ENCODE data around the gene MPPED1. TPM values are rescaled to one million over a fixed set of nuclear protein-coding genes. Genes with fewer than 3 reads are reported as not detected.

Gene MPPED1
- polyA plus RNA-seq, 1 donor: 0.35 TPM

GRCh38 chr22:43541022-43541421 lies 129.2 kb downstream of the MPPED1 start:
- DNase-seq (ENCODE audit: low read depth): no peak

DNA sequence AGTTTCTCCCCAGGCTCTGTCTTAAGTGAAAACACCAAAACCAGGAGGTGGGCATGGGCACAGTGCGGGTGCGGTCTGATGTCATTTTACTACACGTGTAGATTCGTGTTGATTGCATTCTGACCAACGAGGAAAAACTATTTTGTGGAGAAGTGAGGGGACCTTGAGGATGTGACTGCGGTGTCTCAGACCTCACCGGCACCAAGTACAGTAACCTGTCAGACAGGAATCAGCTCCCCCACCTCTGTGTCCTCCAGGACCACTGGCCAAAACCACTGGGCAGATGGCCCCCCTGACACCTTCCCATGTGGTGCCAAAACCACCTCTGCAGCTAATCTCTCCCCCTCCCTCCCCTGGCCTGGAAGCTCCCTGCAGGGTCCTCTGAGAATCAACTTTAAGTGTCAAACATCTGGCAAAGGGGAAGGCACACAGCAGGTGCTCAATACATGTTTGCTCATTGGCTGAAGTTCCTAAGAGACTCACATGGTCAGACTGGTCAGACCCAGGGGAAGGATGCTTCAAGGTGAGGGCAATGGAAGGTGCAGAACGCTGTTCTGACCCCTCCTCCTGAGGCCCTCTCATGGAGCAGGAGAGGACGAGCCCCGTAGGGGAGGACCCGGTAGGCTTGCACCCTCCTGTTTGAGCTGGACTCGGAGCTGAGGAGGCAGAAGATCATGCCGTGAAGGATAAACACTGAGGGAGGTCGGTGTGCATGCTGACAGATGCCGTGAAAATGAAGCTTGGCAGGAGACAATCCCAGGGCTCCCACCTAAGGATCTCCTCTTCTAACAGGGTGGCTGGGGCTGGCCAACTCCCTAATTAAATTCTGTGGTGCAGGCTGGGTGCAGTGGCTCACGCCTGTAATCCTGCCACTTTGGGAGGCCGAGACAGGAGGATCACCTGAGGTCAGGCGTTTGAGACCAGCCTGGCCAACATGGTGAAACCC lies 129.9 kb downstream of the MPPED1 start:
- DNase-seq (ENCODE audit: low read depth): no peak

DNA sequence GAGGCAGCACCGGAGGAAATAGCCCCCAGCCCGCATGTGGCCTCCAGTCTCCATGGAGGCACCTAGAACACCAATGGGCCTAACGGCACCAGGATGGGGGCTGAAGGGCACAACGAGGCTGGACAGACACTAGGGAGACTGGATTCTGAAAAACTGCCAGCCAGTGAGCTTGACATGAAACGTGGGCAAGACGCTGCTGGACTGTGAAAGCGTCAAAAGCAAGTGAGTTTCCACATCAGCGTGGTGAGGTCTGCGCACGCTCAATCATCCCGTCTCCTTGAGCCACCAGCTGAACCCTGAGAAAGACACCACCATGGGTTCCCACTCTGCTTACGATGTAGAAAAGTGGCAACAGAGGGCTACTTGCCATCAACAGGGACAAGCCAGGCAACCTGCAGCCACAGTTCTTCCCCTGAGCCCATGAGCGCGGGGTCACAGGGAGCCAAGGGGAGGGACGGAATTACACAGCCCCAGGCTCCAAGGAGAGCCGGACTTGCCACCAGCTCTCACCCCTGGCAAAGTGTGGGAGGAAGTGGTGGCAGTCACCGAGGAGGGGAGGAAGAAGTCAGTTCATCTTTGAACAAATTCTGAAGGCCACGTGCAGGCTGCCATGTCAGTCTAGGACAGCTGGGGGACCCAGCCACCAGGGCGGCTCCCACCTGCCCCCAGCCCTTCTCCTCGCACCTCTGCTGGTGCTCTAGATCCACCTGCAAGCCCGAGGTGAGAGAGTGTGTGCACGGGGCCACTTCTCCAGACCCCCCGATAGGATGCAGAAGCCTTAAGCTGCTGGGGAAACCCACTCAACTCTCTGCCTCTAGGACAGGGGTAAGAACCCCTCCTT lies 131.1 kb downstream of the MPPED1 start:
- DNase-seq (ENCODE audit: low read depth): no peak

DNA sequence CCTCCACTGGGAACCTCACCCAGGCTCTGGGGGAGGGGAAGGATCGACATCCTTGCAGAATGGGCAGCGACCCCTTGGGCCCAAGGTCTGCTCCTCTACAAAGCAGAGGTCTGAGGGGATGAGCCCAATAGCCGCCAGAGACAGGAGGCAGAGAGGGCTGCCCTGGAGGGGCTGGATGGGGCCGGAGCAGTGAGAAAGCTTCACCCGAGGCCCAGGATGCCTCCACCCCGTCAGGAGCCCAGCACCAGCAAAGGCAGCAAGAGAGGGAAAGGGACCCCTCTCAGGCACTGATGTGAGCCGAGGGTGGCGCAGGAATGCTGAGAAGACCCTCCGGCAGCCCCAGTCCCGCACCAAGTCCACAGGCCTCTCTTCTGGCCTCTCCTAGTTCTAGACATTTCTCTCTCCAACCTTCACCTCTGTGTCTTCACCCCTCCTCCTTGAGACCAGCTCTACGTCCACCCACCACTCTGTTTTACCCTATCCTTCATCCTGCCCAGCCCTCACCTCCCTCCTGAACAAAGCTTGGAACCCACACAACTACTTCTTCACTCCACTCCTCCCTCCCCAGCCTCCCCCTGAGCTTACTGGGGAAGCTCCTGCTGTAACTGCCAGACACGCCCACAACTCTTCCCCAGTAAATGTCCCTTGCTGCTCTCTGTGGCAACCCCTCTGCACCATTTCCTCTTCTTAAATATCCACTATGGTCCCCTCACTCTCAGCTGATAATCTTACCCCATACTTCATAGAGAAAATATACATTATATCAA lies 131.9 kb downstream of the MPPED1 start:
- DNase-seq (ENCODE audit: low read depth): no peak

DNA sequence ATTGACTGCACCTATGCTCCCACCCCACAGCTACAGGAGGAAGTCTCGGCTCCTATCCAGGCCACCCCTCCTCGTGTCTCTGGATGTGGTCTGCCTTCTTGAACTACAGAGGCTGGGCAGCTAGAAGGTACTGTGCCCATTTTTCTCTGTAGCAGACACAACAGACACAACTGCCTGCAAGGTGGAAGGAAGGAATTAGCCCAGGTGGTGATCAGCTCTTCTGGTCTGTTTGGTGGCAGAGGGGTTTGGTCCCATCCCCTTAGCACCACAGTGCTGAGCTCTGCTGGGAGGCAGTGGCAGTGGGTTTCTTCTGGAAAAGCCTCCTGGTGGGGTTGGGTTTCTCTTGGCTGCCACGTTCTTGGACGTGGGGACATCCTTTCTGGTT lies 132.5 kb downstream of the MPPED1 start:
- DNase-seq (ENCODE audit: low read depth): no peak

- no peak for DNase-seq (ENCODE audit: low read depth)
These were observed 134.4 kb downstream of the MPPED1 start for GRCh38 chr22:43546186-43546585.

- no peak for DNase-seq (ENCODE audit: low read depth)
These were observed 138.3 kb downstream of the MPPED1 start for GRCh38 chr22:43550024-43550620.

- DNase-seq (ENCODE audit: low read depth): no peak
These were observed 138.9 kb downstream of the MPPED1 start for GRCh38 chr22:43550672-43551071.

DNA sequence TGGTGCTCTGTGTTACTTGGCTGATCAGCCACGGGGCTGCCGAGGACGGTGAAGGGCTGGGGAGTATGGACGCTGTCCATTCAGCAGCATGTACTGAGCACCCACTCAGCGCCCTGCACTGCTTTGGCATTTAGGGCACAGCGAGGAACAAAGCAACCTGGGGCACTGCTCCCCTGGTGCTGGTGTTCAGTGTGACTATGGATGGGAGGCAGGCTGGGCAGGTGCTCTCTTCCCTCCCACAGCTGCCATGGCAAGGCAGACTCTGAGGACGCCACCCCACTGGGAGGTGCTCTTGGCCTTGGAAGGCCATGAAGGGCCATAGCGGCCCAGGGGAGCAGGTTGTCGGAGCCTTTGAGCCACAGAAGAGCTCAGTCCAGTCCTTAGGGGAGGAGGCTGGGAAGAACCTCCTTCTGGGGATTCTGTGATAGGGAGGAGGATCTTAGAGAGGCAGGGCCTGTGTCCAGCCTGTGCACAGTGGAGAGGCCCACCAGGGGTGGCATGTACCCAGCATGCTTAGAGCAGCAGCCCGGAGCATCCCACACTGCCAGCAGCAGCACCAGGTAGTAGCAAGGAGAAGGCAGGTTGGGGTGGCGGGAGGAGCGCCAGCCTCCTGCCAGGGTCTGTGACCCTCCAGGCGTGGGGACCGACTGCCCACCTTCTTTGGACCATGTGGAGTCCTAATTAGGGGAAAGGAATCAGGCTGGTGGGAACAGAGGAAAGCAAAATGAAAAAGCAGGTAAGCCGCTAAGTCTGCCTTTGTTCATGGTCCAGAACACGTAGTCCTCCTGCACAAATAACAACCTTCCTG lies 141.8 kb downstream of the MPPED1 start:
- no peak for DNase-seq (ENCODE audit: low read depth)

- no peak for DNase-seq (ENCODE audit: low read depth)
These were observed 142.4 kb downstream of the MPPED1 start for GRCh38 chr22:43554259-43554636.

- DNase-seq (ENCODE audit: low read depth): no peak
These were observed 143.0 kb downstream of the MPPED1 start for GRCh38 chr22:43554694-43555365.

DNA sequence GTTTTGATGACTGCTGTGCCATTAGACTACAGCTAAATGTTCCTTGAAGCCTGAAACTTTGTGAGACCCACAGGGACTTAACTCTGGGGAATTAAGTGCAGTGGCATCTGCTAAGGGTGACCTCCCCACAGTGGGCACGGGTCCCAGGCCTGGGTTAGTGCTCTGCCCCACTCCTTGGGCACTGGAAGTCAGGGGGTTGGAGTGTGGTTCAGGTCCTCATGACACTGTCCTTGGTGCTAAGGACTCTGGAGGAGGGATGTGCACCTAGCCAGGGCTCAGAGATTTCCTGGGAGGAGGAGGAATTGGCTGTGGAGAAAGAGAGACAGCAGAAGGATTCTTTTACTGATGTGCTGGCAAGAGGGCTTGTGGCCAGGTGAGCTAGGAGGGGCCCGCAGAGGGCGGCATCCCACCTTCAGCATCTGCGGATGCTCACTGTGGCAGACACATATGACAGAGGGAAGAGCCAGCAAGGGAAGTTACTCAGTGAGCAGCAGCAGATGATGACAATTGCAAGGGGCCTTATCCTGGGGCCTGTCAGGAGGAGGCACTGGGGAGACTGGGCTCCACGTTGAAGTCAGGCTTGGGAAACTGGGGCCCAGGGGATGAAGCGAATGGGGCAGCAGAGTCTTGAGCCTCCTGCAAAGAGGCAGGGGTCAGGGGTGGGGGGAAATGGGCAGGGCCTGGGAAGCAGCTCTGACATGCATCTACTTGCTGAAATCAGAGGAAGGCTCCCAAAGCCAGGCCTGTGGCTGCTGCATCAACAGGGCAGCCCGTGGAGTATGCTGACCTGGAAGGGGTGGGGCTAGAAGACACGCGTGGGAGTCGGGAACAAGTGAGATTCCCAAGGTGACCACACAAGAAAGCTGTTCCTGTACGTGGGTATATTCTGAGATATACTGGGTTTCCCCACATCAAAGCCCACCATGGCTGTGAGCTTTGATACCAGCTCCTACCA lies 144.0 kb downstream of the MPPED1 start:
- no peak for DNase-seq (ENCODE audit: low read depth)

Other genes starting within 250 kb of the MPPED1 start
- gene TTLL12, start 224.9 kb upstream of the MPPED1 start, polyA plus RNA-seq (ENCODE audit: insufficient read length): 15.3 TPM
- gene SCUBE1, start 68.6 kb upstream of the MPPED1 start, polyA plus RNA-seq (ENCODE audit: insufficient read length): 0.19 TPM